KMS-11 (cell line): Measurements from ENCODE around the gene AUTS2.

ENCODE experiments used
- H2AFZ ChIP-seq: fragments of 200-600 bp; sonication (generic); 2 replicates; pipeline ENCODE4 v1.6.1; 2016; ENCODE audit warnings: antibody characterized with exemption, mixed run types, low read depth
- H3K27ac ChIP-seq: fragments of 200-600 bp; sonication (generic); 2 replicates; pipeline ENCODE4 v1.6.1; 2016; ENCODE audit warnings: mild to moderate bottlenecking, mixed run types
- H3K27me3 ChIP-seq: fragments of 200-600 bp; sonication (generic); 2 replicates; pipeline ENCODE4 v1.6.1; 2017; ENCODE audit warnings: mild to moderate bottlenecking, low read depth, mixed run types, moderate library complexity; ENCODE audit not compliant: insufficient read depth
- H3K36me3 ChIP-seq: fragments of 200-600 bp; sonication (generic); 2 replicates; pipeline ENCODE4 v1.6.1; 2017; ENCODE audit warnings: mild to moderate bottlenecking, mixed run types; ENCODE audit not compliant: insufficient read depth
- H3K4me1 ChIP-seq: fragments of 200-600 bp; sonication (generic); 2 replicates; pipeline ENCODE4 v1.6.1; 2016; ENCODE audit warnings: mild to moderate bottlenecking, low read depth, mixed run types; ENCODE audit not compliant: poor library complexity, severe bottlenecking
- H3K4me2 ChIP-seq: fragments of 200-600 bp; sonication (generic); 2 replicates; pipeline ENCODE4 v1.7.0; 2016; ENCODE audit warnings: mild to moderate bottlenecking, mixed run types
- H3K4me3 ChIP-seq: fragments of 200-600 bp; sonication (generic); IDR thresholded peaks from 2 replicates; pipeline ENCODE4 v1.6.1; 2017; ENCODE audit warnings: low read depth, low read length, mixed read lengths; ENCODE audit not compliant: insufficient read depth
- H3K79me2 ChIP-seq: fragments of 200-600 bp; sonication (generic); 2 replicates; pipeline ENCODE4 v1.6.1; 2016; ENCODE audit warnings: low read depth, mixed run types; ENCODE audit not compliant: insufficient read depth
- H3K9ac ChIP-seq: fragments of 200-600 bp; sonication (generic); 2 replicates; pipeline ENCODE4 v1.6.1; 2016; ENCODE audit warnings: mild to moderate bottlenecking, mixed run types
- H4K20me1 ChIP-seq: fragments of 200-600 bp; sonication (generic); 2 replicates; pipeline ENCODE4 v1.6.1; 2016; ENCODE audit warnings: mild to moderate bottlenecking, mixed run types; ENCODE audit not compliant: insufficient read depth
- TF ChIP-seq, protein P1 (sequence below): fragments of 200-600 bp; sonication (generic); conservative IDR thresholded peaks from 2 replicates; pipeline ENCODE4 v1.6.1; 2017; ENCODE audit warnings: low read depth, mild to moderate bottlenecking, antibody characterized with exemption, low read length, moderate library complexity, mixed read lengths

AUTS2 gene

GRCh38 chr7:70353330-70353945 is 755.2 kb downstream of the AUTS2 start:
- H3K36me3 ChIP-seq = no peaks in the 10 kb centered on the region
- H2AFZ ChIP-seq = no peak overlapping the region
- H3K79me2 ChIP-seq = no peaks in the 10 kb centered on the region
- no peak overlapping the region for H3K27ac ChIP-seq
- no peaks in the 10 kb centered on the region for H4K20me1 ChIP-seq
- TF ChIP-seq, protein P1, sequence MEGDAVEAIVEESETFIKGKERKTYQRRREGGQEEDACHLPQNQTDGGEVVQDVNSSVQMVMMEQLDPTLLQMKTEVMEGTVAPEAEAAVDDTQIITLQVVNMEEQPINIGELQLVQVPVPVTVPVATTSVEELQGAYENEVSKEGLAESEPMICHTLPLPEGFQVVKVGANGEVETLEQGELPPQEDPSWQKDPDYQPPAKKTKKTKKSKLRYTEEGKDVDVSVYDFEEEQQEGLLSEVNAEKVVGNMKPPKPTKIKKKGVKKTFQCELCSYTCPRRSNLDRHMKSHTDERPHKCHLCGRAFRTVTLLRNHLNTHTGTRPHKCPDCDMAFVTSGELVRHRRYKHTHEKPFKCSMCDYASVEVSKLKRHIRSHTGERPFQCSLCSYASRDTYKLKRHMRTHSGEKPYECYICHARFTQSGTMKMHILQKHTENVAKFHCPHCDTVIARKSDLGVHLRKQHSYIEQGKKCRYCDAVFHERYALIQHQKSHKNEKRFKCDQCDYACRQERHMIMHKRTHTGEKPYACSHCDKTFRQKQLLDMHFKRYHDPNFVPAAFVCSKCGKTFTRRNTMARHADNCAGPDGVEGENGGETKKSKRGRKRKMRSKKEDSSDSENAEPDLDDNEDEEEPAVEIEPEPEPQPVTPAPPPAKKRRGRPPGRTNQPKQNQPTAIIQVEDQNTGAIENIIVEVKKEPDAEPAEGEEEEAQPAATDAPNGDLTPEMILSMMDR = no peak
- H3K9ac ChIP-seq = no peak overlapping the region
- no peak overlapping the region for H3K4me2 ChIP-seq
- H3K4me3 ChIP-seq = no peak overlapping the region
- no peaks in the 10 kb centered on the region for H3K4me1 ChIP-seq
- no peaks in the 10 kb centered on the region for H3K27me3 ChIP-seq

GRCh38 chr7:70353946-70354335 is 755.7 kb downstream of the AUTS2 start:
- no peaks in the 10 kb centered on the region for H3K36me3 ChIP-seq
- no peaks in the 10 kb centered on the region for H3K79me2 ChIP-seq
- no peak overlapping the region for H3K4me3 ChIP-seq
- no peak overlapping the region for H3K4me2 ChIP-seq
- no peaks in the 10 kb centered on the region for H4K20me1 ChIP-seq
- no peak overlapping the region for H3K27ac ChIP-seq
- no peaks in the 10 kb centered on the region for H3K27me3 ChIP-seq
- no peak overlapping the region for H2AFZ ChIP-seq
- H3K4me1 ChIP-seq = no peaks in the 10 kb centered on the region
- TF ChIP-seq, protein P1 = no peak
- H3K9ac ChIP-seq = no peak overlapping the region

DNA sequence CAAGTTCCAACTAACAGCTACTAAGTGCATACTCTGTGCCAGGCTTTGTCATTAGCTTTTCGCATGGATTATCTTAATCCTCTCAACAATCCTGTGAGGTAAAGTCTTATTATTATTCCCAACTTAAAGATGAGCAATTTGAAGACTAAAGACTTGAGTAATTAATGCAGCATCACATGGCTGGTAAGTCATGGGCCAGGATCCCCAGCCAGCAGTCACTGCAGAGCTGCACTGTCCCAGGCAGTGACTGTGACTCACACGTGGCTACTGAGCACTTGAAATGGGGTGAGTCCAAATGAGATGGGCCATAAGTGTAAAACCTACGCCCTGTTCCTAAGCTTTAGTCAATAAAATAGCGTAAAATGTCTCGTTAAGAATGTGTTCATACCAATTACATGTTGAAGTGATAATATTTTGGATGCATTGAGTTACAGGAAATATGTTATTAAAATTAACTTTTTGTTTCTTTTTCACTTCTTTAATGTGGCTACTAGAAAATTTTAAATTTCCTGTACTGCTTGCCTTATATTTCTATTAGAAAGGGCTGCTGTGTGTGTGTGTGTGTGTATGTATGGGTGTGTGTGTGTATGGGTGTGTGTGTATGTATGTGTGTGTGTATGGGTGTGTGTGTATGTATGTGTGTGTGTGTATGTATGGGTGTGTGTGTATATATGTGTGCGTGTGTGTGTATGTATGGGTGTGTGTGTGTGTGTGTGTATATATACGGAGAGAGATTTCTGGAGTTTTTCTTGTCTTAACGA is 756.3 kb downstream of the AUTS2 start:
- Histone ChIP-seq H3K27ac (no peak overlapping the region), H2AFZ (no peak overlapping the region), H4K20me1 (no peaks in the 10 kb centered on the region), H3K27me3 (no peaks in the 10 kb centered on the region), H3K79me2 (no peaks in the 10 kb centered on the region), H3K4me3 (no peak overlapping the region), H3K36me3 (no peaks in the 10 kb centered on the region), H3K4me2 (no peak overlapping the region), H3K9ac (no peak overlapping the region), H3K4me1 (no peaks in the 10 kb centered on the region)
- TF ChIP-seq, protein P1 = no peak

DNA sequence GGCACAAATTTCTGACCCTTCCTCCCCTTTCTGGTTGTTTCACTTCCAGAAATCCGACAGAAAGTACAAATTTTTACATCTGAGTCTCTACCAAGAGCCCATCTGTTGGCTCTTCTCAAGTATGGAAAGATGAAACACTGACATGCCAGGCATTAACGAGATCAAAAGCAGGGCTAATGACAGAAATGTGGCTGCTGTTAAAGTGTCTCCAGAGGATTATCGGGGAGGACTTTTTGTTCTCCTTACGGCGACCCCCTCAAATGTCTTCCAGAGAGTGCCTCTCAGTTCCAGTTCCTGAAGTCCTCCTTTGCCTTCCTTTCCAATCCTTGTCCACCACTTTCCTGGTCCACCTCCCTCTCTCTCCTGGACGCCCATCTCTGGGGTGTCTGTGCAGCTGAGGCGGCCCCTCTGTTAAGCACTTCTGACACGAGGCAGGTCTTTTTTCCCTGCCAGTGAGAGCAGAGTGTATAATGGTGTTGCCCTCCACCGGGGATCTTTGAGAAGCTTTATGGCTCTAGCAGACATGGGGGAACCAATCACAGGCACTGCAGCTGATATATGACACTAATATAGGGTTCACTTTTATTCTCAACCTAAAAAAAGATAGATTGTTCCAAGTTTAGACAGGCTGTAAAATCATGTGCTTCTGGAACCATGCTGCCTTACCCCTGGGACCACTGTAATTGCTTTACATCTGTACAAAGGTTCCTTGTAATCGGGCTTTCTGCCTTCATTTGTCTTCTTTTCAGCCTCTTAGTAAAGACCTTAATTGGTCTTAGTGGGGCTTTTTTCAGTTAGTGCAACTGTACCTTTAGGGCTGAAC is 757.1 kb downstream of the AUTS2 start:
- TF ChIP-seq, protein P1 = no peak
- H3K27me3 ChIP-seq = no peaks in the 10 kb centered on the region
- H4K20me1 ChIP-seq = no peaks in the 10 kb centered on the region
- no peaks in the 10 kb centered on the region for H3K4me1 ChIP-seq
- H3K36me3 ChIP-seq = no peaks in the 10 kb centered on the region
- H3K9ac ChIP-seq = no peak overlapping the region
- H3K4me2 ChIP-seq = no peak overlapping the region
- H3K27ac ChIP-seq = no peak overlapping the region
- no peak overlapping the region for H2AFZ ChIP-seq
- no peak overlapping the region for H3K4me3 ChIP-seq
- H3K79me2 ChIP-seq = no peaks in the 10 kb centered on the region
